Bronchial epithelial cell (primary cell): ENCODE results near the gene MAPT. TPM values are rescaled to one million over a fixed set of nuclear protein-coding genes. Genes with fewer than 3 reads are reported as not detected.
"Not testable (repeated sequence)": the region's sequence is repeated elsewhere in the genome, so short reads cannot be mapped to it uniquely, and the experiment has no call there.

Experiments
- DNase-seq: peaks from one replicate; pipeline ENCODE4 v3.0.0-alpha.2; 2010; ENCODE audit warnings: low read depth
- FAIRE-seq: peaks from 2 replicates; lab custom pipeline; 2011; peaks lifted over from hg19 to GRCh38; lab: Jason Lieb, UNC
- H3K27me3 ChIP-seq: 2 replicates; pipeline ENCODE4 v1.5.1; 2011; ENCODE audit warnings: low read length; ENCODE audit not compliant: control insufficient read depth, insufficient read depth
- H3K36me3 ChIP-seq: 2 replicates; pipeline ENCODE4 v1.5.1; 2011; ENCODE audit warnings: low read length; ENCODE audit not compliant: control insufficient read depth, insufficient read depth
- H3K4me3 ChIP-seq: 2 replicates; pipeline ENCODE4 v1.5.1; 2011; ENCODE audit warnings: mild to moderate bottlenecking, low read depth, low read length, control low read depth
- total RNA-seq: library from RNA; depleted of rRNA; stranded (reverse); fragments of >200 nt; gene quantifications from 2 replicates; pipeline ENCODE4 v1.2.1, GENCODE V29; 2014
- TF ChIP-seq, protein P1 (sequence below): IDR thresholded peaks from 2 replicates; pipeline ENCODE4 v1.5.1; 2011; ENCODE audit warnings: mild to moderate bottlenecking, moderate library complexity, low read length, control low read depth, inconsistent platforms; ENCODE audit not compliant: insufficient read depth, severe bottlenecking

MAPT gene
- total RNA-seq, 1 donor from 2014 or later = 0.26 TPM

DNA sequence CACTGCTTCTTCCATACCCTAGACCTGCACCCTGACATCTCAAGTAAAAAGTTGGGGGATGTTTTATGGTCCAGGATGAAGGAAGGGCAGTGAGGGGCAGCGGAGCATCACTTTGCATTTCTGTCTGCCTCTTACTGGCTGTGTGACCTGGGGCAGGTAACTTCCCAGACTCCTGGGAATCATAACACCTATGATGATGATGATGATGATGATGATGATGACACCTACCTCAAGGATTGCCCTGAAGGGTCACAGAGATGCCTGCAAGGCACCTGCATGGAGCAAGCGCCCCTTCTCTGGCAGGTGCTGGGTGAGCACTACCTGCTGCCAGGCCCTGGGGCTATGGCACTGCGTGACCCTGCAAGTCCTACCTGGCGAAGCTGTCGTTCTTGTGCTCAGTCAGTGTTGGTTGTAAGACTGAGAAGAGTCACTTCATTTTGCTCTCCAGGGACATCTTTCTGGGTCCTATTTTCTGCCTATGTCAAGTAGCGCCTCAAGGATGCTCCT, 58.5 kb downstream of the MAPT start:
- FAIRE-seq = no peak

DNA sequence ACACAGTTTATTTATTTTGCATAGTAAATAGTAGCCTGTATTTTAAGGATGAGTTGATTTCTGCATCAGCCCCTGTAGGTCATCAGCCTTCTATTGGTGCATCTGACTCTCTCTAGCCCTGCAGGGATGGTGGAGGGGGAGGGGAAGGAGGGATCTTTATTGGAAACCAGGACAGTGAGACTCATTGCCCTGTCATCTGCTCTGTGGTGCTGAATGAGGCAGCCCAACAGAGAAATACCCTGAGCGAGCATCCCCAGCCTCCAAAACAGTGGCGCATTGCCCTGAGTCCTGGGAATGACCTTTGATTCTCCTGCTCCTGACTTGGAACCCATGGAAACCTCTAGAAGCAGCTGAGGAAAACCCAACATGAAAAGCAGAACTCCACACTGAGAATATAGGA, 59.2 kb downstream of the MAPT start:
- TF ChIP-seq, protein P1, sequence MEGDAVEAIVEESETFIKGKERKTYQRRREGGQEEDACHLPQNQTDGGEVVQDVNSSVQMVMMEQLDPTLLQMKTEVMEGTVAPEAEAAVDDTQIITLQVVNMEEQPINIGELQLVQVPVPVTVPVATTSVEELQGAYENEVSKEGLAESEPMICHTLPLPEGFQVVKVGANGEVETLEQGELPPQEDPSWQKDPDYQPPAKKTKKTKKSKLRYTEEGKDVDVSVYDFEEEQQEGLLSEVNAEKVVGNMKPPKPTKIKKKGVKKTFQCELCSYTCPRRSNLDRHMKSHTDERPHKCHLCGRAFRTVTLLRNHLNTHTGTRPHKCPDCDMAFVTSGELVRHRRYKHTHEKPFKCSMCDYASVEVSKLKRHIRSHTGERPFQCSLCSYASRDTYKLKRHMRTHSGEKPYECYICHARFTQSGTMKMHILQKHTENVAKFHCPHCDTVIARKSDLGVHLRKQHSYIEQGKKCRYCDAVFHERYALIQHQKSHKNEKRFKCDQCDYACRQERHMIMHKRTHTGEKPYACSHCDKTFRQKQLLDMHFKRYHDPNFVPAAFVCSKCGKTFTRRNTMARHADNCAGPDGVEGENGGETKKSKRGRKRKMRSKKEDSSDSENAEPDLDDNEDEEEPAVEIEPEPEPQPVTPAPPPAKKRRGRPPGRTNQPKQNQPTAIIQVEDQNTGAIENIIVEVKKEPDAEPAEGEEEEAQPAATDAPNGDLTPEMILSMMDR = no peak
- peaks cover 17% of the 10 kb centered on the region for H3K27me3 ChIP-seq
- no peak overlapping the region for H3K4me3 ChIP-seq
- no peak for FAIRE-seq
- DNase-seq = no peak
- no peaks in the 10 kb centered on the region for H3K36me3 ChIP-seq

More for the DNA sequence above, 58.5 kb downstream of the MAPT start:
- H3K36me3 ChIP-seq = no peaks in the 10 kb centered on the region
- TF ChIP-seq, protein P1 = no peak
- no peak for DNase-seq
- peaks cover 17% of the 10 kb centered on the region for H3K27me3 ChIP-seq
- H3K4me3 ChIP-seq = no peak overlapping the region

GRCh38 chr17:45954914-45955313, 60.6 kb downstream of the MAPT start:
- H3K4me3 ChIP-seq = no peak overlapping the region
- no peaks in the 10 kb centered on the region for H3K36me3 ChIP-seq
- H3K27me3 ChIP-seq = peaks cover 10% of the 10 kb centered on the region
- DNase-seq (no peak), FAIRE-seq (no peak)
- TF ChIP-seq, protein P1 = no peak

GRCh38 chr17:45955326-45955725, 61.0 kb downstream of the MAPT start:
- Histone ChIP-seq H3K36me3 (no peaks in the 10 kb centered on the region), H3K4me3 (no peak overlapping the region), H3K27me3 (peaks cover 6% of the 10 kb centered on the region)
- FAIRE-seq (no peak), DNase-seq (no peak)
- TF ChIP-seq, protein P1 = no peak

DNA sequence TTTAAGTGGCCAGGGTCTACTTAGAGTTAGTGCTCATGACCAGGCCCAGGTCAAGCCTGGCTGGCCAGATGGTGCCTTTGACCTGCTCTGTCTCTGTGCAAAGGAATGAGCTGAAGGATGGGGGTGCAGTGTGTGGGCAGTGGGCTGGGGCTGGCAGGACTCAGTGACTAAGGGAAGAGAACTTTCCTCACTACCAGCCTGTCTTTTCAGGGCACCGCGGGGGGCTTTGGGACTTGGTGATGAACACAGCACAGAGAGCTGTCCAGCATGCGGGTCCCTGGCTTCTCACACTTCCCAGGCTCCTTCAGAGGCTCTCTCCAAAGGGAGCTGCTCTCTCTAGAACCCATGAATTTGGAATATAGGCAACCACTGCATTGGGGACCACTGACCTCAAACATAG, 61.7 kb downstream of the MAPT start:
- FAIRE-seq (no peak), DNase-seq (no peak)
- H3K36me3 ChIP-seq = no peaks in the 10 kb centered on the region
- H3K4me3 ChIP-seq = no peak overlapping the region
- TF ChIP-seq, protein P1 = no peak
- peaks cover 5% of the 10 kb centered on the region for H3K27me3 ChIP-seq

- not testable (repeated sequence) for H3K27me3 ChIP-seq, DNase-seq, H3K4me3 ChIP-seq, FAIRE-seq, H3K36me3 ChIP-seq
These were observed 62.4 kb downstream of the MAPT start for GRCh38 chr17:45956746-45957145.
